Measurements from ENCODE around the gene MEI1. TPM values are rescaled to one million over a fixed set of nuclear protein-coding genes. Genes with fewer than 3 reads are reported as not detected.
"Not testable (repeated sequence)": the region's sequence is repeated elsewhere in the genome, so short reads cannot be mapped to it uniquely, and the experiment has no call there.

MEI1 gene
- total and polyA plus RNA-seq, 3 donors from 2014 or later, result 43.5 to 103 (median 47.6) TPM

DNA sequence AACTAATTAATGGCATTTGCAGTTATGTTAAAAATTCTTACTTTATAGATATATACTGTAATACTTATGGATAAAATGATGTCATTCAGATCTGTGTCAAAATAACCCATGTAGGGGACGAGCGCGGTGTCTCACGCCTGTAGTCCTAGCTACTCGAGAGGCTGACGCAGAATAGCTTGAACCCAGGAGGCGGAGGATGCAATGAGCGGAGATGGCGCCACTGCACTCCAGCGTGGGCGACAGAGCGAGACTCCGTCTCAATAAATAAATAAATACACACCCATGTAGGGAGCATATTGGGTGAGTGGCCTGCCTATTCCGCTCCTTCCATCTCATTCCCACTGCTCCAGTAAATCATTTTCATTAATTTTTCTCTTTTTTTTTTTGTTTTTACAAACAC lies 17.7 kb upstream of the MEI1 start:
- peak overlapping the region; percentile 75 to 82 for H3K27ac ChIP-seq
- 26 to 42% methylated on average over 14 of the region's 14 CpGs for WGBS, 2 donors
- intact Hi-C loops (cut with DNase I; ENCODE audit: low total_unique reads), result no loop called here

DNA sequence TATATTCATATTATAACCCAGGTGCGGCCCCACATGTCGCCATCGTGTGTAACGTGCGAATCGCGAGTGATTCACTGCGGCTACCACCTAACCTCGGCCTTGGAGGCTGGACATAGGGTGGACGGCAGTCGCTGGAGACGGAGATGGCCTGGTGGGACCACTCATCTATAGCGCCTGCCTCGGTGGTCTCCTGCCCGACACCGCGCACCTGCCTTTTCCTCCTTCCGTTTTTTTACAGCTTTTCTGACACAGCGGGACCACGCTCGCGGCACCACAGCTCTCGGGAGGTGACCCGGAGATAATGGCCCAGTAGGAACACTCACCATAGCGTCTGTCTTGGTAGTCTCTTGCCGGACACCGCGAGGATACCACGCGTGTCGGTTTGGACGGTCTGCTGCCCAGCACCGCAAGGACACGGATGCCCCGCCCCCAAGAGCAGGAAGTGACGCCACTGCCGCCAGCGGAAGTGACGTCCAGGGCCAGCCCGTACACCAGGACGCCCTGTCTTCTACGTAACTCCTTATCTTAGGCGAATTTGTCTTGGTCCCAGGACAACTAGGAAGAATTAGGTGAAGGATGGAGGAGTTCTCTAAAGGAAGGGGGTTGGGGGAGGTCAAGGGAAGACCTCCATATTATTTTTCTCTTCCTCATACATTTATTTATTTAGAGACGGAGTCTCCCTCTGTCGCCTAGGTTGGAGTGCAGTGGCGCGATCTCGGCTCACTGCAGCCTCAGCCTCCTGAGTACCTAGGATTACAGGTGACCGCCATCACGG lies 17.1 kb upstream of the MEI1 start:
- H3K4me1 ChIP-seq, result peaks cover 4% of the 10 kb centered on the region
- WGBS, 2 donors, result 39 to 43% methylated on average over 41 to 50 of the region's 50 CpGs
- peak; percentile 93 for DNase-seq
- TF ChIP-seq POLR2A (IDR thresholded peaks at IDR 0.05), result peak; percentile 50
- TF ChIP-seq, protein P1, sequence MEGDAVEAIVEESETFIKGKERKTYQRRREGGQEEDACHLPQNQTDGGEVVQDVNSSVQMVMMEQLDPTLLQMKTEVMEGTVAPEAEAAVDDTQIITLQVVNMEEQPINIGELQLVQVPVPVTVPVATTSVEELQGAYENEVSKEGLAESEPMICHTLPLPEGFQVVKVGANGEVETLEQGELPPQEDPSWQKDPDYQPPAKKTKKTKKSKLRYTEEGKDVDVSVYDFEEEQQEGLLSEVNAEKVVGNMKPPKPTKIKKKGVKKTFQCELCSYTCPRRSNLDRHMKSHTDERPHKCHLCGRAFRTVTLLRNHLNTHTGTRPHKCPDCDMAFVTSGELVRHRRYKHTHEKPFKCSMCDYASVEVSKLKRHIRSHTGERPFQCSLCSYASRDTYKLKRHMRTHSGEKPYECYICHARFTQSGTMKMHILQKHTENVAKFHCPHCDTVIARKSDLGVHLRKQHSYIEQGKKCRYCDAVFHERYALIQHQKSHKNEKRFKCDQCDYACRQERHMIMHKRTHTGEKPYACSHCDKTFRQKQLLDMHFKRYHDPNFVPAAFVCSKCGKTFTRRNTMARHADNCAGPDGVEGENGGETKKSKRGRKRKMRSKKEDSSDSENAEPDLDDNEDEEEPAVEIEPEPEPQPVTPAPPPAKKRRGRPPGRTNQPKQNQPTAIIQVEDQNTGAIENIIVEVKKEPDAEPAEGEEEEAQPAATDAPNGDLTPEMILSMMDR (IDR thresholded peaks at IDR 0.05), result no peak
- H3K9me3 ChIP-seq, result no peaks in the 10 kb centered on the region
- intact Hi-C loops (cut with DNase I; ENCODE audit: low total_unique reads), result no loop called here
- no peaks in the 10 kb centered on the region for H3K27me3 ChIP-seq
- H3K4me3 ChIP-seq, result peak overlapping the region; percentile 65 to 76
- peak overlapping the region; percentile 75 to 82 for H3K27ac ChIP-seq
- H3K36me3 ChIP-seq (ENCODE audit: low read depth, missing control alignments), result no peaks in the 10 kb centered on the region

More for the DNA sequence above, 17.7 kb upstream of the MEI1 start:
- H3K27me3 ChIP-seq, result no peaks in the 10 kb centered on the region
- H3K9me3 ChIP-seq, result no peaks in the 10 kb centered on the region
- H3K4me1 ChIP-seq, result peaks cover 4% of the 10 kb centered on the region
- no peak for DNase-seq
- no peaks in the 10 kb centered on the region for H3K36me3 ChIP-seq (ENCODE audit: low read depth, missing control alignments)
- TF ChIP-seq, protein P1 (IDR thresholded peaks at IDR 0.05), result no peak
- no peak for TF ChIP-seq POLR2A (IDR thresholded peaks at IDR 0.05)
- peak overlapping the region; percentile 65 to 76 for H3K4me3 ChIP-seq

DNA sequence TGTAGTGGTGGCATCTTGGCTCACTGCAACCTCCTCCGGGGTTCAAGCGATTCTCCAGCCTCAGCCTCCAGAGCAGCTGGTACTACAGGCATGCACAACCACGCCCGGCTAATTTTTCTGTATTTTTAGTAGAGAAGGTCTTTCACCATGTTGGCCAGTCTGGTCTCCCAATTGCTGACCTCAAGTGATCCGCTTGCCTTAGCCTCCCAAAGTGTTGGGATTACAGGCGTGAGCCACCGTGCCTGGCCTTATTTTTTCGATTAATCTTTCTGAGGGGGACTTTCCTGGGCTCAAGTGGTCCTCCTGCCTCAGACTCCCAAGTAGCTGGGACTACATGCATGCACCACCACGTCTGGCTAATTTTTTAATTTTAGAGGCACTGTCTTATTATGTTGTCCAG lies 16.3 kb upstream of the MEI1 start:
- H3K4me1 ChIP-seq, result peaks cover 12% of the 10 kb centered on the region
- H3K4me3 ChIP-seq, result peak overlapping the region; percentile 65 to 76
- H3K9me3 ChIP-seq, result no peaks in the 10 kb centered on the region
- WGBS, 2 donors, result 56 to 77% methylated on average over 9 of the region's 9 CpGs
- intact Hi-C loops (cut with DNase I; ENCODE audit: low total_unique reads), result no loop called here
- no peak for DNase-seq
- H3K27ac ChIP-seq, result peak overlapping the region in 1 of 2 donors; percentile 75
- no peaks in the 10 kb centered on the region for H3K27me3 ChIP-seq
- H3K36me3 ChIP-seq (ENCODE audit: low read depth, missing control alignments), result no peaks in the 10 kb centered on the region
- TF ChIP-seq POLR2A (IDR thresholded peaks at IDR 0.05), result no peak
- TF ChIP-seq, protein P1 (IDR thresholded peaks at IDR 0.05), result no peak

DNA sequence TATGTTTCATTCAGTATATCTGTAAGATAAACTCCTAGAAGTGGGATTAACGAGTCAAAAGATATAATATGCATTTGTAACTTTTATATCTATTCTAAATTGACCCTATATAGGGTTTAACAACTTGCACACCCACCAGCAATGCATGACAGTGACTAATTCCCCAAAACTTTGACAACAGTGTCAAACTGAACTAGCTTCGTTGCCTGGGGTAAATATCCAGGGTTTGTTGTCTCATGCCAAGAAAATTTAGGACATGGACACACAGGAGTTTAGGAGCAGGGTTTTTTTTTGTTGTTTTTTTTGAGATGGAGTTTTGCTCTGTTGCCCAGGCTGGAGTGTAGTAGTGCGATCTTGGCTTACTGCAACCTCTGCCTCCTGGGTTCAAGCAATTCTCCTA lies 15.7 kb upstream of the MEI1 start:
- intact Hi-C loops (cut with DNase I; ENCODE audit: low total_unique reads), result no loop called here
- H3K27ac ChIP-seq, result no peak overlapping the region
- TF ChIP-seq, protein P1 (IDR thresholded peaks at IDR 0.05), result no peak
- no peak for TF ChIP-seq POLR2A (IDR thresholded peaks at IDR 0.05)
- no peak overlapping the region for H3K4me3 ChIP-seq
- no peak for DNase-seq
- no peaks in the 10 kb centered on the region for H3K27me3 ChIP-seq
- peaks cover 12% of the 10 kb centered on the region for H3K4me1 ChIP-seq
- WGBS, 2 donors, result 75 to 77% methylated on average over 3 of the region's 3 CpGs
- H3K9me3 ChIP-seq, result no peaks in the 10 kb centered on the region
- no peaks in the 10 kb centered on the region for H3K36me3 ChIP-seq (ENCODE audit: low read depth, missing control alignments)

DNA sequence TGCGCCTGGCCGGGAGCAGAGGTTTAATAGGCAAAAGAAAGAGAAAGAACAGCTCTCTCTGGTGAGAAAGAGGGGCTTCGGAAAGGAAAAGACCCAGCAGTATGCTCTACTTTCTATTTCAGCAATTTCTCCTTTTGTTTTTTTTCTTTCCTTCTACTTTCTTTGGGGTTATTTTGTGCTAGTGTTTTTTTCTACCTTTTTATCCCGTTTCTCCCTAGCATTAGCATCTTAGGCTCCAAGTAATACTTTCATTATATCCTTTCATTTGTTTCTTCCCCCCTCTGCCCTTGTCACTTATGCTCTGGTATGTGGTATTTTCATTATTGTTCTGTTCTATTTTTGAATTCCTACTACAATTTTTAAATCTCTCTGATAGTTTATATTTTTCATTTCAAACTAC lies 15.1 kb upstream of the MEI1 start:
- no peaks in the 10 kb centered on the region for H3K36me3 ChIP-seq (ENCODE audit: low read depth, missing control alignments)
- H3K9me3 ChIP-seq, result no peaks in the 10 kb centered on the region
- H3K4me1 ChIP-seq, result peaks cover 12% of the 10 kb centered on the region
- TF ChIP-seq POLR2A (IDR thresholded peaks at IDR 0.05), result no peak
- TF ChIP-seq, protein P1 (IDR thresholded peaks at IDR 0.05), result no peak
- H3K27ac ChIP-seq, result no peak overlapping the region
- no peak for DNase-seq
- intact Hi-C loops (cut with DNase I; ENCODE audit: low total_unique reads), result no loop called here
- WGBS, 2 donors, result 72 to 76% methylated on average over 4 of the region's 4 CpGs
- H3K4me3 ChIP-seq, result no peak overlapping the region
- no peaks in the 10 kb centered on the region for H3K27me3 ChIP-seq

DNA sequence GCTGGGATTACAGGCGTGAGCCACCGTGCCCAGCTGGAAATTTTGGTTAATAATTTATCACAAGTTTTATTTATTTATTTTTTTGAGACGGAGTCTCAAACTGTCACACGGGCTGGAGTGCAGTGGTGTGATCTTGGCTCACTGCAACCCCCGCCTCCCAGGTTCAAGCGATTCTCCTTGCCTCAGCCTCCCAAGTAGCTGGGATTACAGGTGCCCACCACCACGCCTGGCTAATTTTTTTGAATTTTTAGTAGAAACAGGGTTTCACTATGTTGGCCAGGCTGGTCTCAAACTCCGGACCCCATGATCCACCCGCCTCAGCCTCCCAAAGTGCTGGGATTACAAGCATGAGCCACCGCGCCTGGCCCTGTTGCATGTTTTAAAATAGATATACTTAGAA lies 12.4 kb upstream of the MEI1 start:
- WGBS, 2 donors, result 93 to 96% methylated on average over 11 of the region's 11 CpGs
- H3K27ac ChIP-seq; H3K36me3 ChIP-seq (ENCODE audit: low read depth, missing control alignments); DNase-seq; H3K9me3 ChIP-seq; H3K27me3 ChIP-seq; intact Hi-C loops (cut with DNase I; ENCODE audit: low total_unique reads); H3K4me1 ChIP-seq; H3K4me3 ChIP-seq: not testable (repeated sequence)

All from testis (tissue), 3 donors.